GM23338 (cell line): ENCODE data around the gene ALDH3A2.

Source experiments
- CREB1 ChIP-seq: fragments of 250-450 bp; sonication (Bioruptor Pico); IDR thresholded peaks from 2 replicates; pipeline ENCODE4 v1.5.0; 2020; ENCODE audit warnings: low read depth, mild to moderate bottlenecking, moderate library complexity
- CTCF ChIP-seq, 2 experiments: fragments of 200-600 bp in 1 of 2; sonication (generic) in 1 of 2; conservative IDR thresholded peaks; 2 replicates each; pipeline versions ENCODE4 v1.5.1 to v1.6.1; 2016 to 2017; ENCODE audit warnings: antibody characterized with exemption in 2 of 2, low read depth in 2 of 2, mild to moderate bottlenecking in 2 of 2, moderate library complexity in 1 of 2
- EZH2phosphoT487 ChIP-seq: fragments of 200-600 bp; sonication (generic); IDR thresholded peaks from one replicate; pipeline ENCODE4 v1.8.1; 2018; ENCODE audit warnings: antibody characterized with exemption; ENCODE audit not compliant: unreplicated experiment
- POLR2AphosphoS5 ChIP-seq: IDR thresholded peaks from 2 replicates; pipeline ENCODE4 v1.6.1; 2016; ENCODE audit warnings: antibody characterized with exemption, low read depth
- REST ChIP-seq: IDR thresholded peaks from one replicate; pipeline ENCODE4 v1.6.1; 2018; ENCODE audit warnings: antibody characterized with exemption; ENCODE audit not compliant: unreplicated experiment
- ZNF114 ChIP-seq: fragments of 250-450 bp; sonication (Bioruptor Pico); IDR thresholded peaks from 2 replicates; pipeline ENCODE4 v1.5.0; 2020; ENCODE audit warnings: mild to moderate bottlenecking, moderate library complexity

- TF ChIP-seq ZNF114 (CRISPR knock-in tag) = no peak
- no peak for TF ChIP-seq POLR2AphosphoS5
- no peak for TF ChIP-seq CTCF (conservative IDR thresholded peaks at IDR 0.05; ENCODE audit: low read depth in 2 of 2)
- TF ChIP-seq CREB1 (CRISPR knock-in tag) = no peak
- no peak for TF ChIP-seq EZH2phosphoT487
- TF ChIP-seq REST = no peak
These were observed 22.9 kb downstream of the ALDH3A2 start for GRCh38 chr17:19671433-19671832.
